Coronary artery (tissue), 2 donors: Measurements from ENCODE around the gene TEAD2.
"Not testable (repeated sequence)": the region's sequence is repeated elsewhere in the genome, so short reads cannot be mapped to it uniquely, and the experiment has no call there.

Experiments
- DNase-seq: peaks from one replicate; pipeline ENCODE4 v3.0.0-alpha.2; 2017; ENCODE audit warnings: low spot score
- H3K27ac ChIP-seq, 2 donors: fragments of 200-600 bp; sonication (generic); one replicate each; pipeline ENCODE4 v1.5.1; 2016 to 2019
- H3K4me3 ChIP-seq: fragments of 200-600 bp; sonication (generic); 2 replicates; pipeline ENCODE4 v1.5.1; 2016; ENCODE audit warnings: mild to moderate bottlenecking, moderate library complexity
- CTCF ChIP-seq: fragments of 200-600 bp; sonication (generic); IDR thresholded peaks from one replicate; pipeline ENCODE4 v1.5.1; 2019; ENCODE audit warnings: antibody characterized with exemption

Gene TEAD2

GRCh38 chr19:49318296-49318695, 43.9 kb downstream of the TEAD2 start:
- H3K27ac ChIP-seq: no peak overlapping the region
- TF ChIP-seq CTCF: no peak
- H3K4me3 ChIP-seq: no peak overlapping the region
- DNase-seq: no peak

- H3K4me3 ChIP-seq: no peak overlapping the region
- no peak for DNase-seq
- H3K27ac ChIP-seq: no peak overlapping the region
- no peak for TF ChIP-seq CTCF
Measured at GRCh38 chr19:49316284-49316683, 45.9 kb downstream of the TEAD2 start.

DNA sequence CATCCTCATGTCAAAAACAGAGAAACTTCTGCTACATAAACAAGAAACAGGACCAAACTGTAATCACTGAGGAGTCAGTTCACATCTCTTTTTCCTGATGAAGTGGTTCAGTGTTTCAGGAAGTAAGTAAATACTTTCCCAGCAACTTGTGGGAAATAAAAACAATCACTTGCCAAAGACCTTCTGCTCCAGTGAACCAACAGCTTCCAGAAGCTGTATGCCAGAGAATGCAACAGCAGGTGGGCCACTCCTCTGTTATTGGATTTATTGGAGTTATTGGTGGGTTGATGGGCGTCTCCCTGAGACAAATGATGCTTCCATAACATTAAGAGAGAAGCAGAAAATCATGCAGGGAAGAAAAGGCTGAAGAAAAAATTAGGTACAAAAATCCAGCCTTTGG, 47.1 kb downstream of the TEAD2 start:
- TF ChIP-seq CTCF: no peak
- no peak for DNase-seq
- no peak overlapping the region for H3K4me3 ChIP-seq
- H3K27ac ChIP-seq: no peak overlapping the region

DNA sequence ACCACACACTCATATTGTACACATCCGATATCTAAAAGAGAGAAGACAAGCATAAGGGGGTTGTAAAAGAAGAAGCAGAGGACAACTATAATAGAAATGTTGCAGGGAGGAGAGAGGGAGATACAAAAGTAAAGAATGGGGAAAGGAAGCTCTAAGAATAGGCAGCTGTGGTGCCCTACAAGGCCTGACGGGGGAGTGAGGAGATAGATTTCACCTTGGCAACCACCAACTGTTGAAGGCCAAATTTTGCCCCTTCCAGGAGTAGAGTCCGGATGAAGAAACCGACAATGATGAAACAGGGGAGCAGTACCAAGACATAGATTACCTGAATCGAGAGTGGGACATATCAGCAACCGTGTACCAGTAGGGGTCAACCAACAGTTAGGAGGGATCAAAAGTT, 53.1 kb downstream of the TEAD2 start:
- H3K27ac ChIP-seq: no peak overlapping the region
- TF ChIP-seq CTCF: no peak

GRCh38 chr19:49306734-49307133, 55.5 kb downstream of the TEAD2 start:
- H3K4me3 ChIP-seq, DNase-seq, H3K27ac ChIP-seq: not testable (repeated sequence)

More for the DNA sequence above, 53.1 kb downstream of the TEAD2 start:
- DNase-seq: no peak
- no peak overlapping the region for H3K4me3 ChIP-seq

DNA sequence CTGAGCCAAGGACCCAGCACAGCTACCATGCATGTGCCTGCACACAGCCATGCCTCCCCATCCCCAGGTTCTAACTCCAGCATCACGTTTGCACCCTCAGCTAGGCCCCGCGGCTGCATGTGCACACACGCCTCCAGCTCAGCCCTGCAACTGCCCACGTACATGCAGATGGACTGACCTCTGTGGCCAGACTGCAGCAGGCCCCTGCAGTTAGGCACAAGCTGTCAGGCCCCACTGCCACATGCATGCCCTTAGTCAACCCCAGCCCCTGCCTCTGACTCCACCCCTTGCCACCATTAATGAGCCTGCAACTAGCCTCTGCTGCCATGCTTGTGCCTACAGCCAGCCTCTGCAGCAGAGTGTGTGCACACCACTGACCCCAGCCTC, 60.4 kb downstream of the TEAD2 start:
- TF ChIP-seq CTCF: no peak
- Histone ChIP-seq H3K4me3 (no peak overlapping the region), H3K27ac (no peak overlapping the region)
- no peak for DNase-seq

DNA sequence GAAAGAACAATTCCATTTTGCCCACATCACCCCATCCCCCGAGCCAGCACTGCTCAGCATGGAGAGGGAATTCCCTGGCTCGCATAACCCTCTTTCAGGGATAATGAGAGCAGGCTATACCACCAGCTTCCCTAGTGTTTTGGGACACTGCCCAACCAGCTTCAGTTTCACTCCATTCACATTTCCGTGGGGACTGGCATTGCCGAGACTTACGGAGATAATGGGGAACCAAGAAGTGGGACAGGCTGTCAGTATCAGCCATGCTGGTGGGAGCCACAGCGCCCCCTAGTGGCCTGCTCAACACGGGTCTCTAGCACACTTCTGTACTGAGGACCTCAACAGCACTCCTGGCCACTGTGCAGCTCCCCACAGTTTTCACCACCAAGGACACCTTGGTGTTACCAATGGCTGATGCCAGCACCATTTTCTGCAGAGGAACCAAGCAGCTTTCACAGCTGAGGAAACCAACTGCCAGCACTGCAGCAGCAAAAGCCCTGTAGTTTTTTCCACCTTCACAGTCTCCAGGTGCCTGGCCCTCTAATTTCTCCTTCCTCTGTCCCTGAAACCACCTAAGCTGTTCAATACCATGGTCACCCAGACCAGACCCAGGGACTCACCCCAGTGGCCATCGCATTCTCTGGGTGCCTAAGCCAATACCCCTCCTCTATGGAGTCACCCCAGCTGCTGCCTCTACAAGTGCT, 60.9 kb downstream of the TEAD2 start:
- peak overlapping the region; percentile 31 for H3K4me3 ChIP-seq
- H3K27ac ChIP-seq: no peak overlapping the region
- peak; percentile 68 for TF ChIP-seq CTCF
- no peak for DNase-seq

GRCh38 chr19:49298653-49299052, 63.6 kb downstream of the TEAD2 start:
- not testable (repeated sequence) for H3K4me3 ChIP-seq, DNase-seq, H3K27ac ChIP-seq
